H9 (cell line): ENCODE results near the gene HMG20B. TPM values are rescaled to one million over a fixed set of nuclear protein-coding genes. Genes with fewer than 3 reads are reported as not detected.
A peak's percentile ranks its signal among the peaks of the same experiment; 100 is the strongest.

Experiments
- DNase-seq: peaks from one replicate; pipeline ENCODE4 v3.0.0-alpha.2; 2017
- H2AFZ ChIP-seq: one replicate; pipeline ENCODE4 v1.6.1; 2013; ENCODE audit warnings: mild to moderate bottlenecking, low read length, control low read depth, moderate library complexity
- H2AK5ac ChIP-seq: 2 replicates; pipeline ENCODE4 v1.6.1; 2013; ENCODE audit warnings: low read length, control low read depth, mixed read lengths; ENCODE audit not compliant: insufficient read length
- H2BK120ac ChIP-seq: one replicate; pipeline ENCODE4 v1.6.1; 2013; ENCODE audit warnings: low read depth, mild to moderate bottlenecking, low read length, control low read depth, inconsistent platforms; ENCODE audit not compliant: poor library complexity, severe bottlenecking
- H2BK12ac ChIP-seq: 2 replicates; pipeline ENCODE4 v1.6.1; 2013; ENCODE audit warnings: low read length, control low read depth, mixed read lengths, low read depth; ENCODE audit not compliant: insufficient read length
- H2BK15ac ChIP-seq: 2 replicates; pipeline ENCODE4 v1.6.1; 2013; ENCODE audit warnings: low read depth, low read length, control low read depth
- H2BK20ac ChIP-seq: one replicate; pipeline ENCODE4 v1.6.1; 2013; ENCODE audit warnings: low read depth, mild to moderate bottlenecking, low read length, control low read depth, inconsistent platforms; ENCODE audit not compliant: poor library complexity, severe bottlenecking
- H2BK5ac ChIP-seq: 2 replicates; pipeline ENCODE4 v1.6.1; 2013; ENCODE audit warnings: low read length, control low read depth, mixed read lengths; ENCODE audit not compliant: insufficient read length
- H3K14ac ChIP-seq: 2 replicates; pipeline ENCODE4 v1.6.1; 2013; ENCODE audit warnings: low read length, control low read depth; ENCODE audit not compliant: insufficient read depth
- H3K18ac ChIP-seq: 2 replicates; pipeline ENCODE4 v1.6.1; 2013; ENCODE audit warnings: low read depth, mild to moderate bottlenecking, mixed read lengths, low read length, control low read depth; ENCODE audit not compliant: insufficient read length
- H3K23ac ChIP-seq: 2 replicates; pipeline ENCODE4 v1.6.1; 2013; ENCODE audit warnings: low read length, control low read depth, mixed read lengths, low read depth; ENCODE audit not compliant: insufficient read length
- H3K23me2 ChIP-seq: 2 replicates; pipeline ENCODE4 v1.6.1; 2013; ENCODE audit warnings: low read depth, mild to moderate bottlenecking, mixed read lengths, low read length, control low read depth; ENCODE audit not compliant: insufficient read length, poor library complexity, severe bottlenecking
- H3K27ac ChIP-seq: 2 replicates; pipeline ENCODE4 v1.5.1; 2013; ENCODE audit warnings: low read length, control low read depth, mixed read lengths, low read depth; ENCODE audit not compliant: insufficient read length
- H3K27me3 ChIP-seq: 2 replicates; pipeline ENCODE4 v1.6.1; 2013; ENCODE audit warnings: low read length, control low read depth, inconsistent platforms; ENCODE audit not compliant: insufficient read depth
- H3K4ac ChIP-seq: 2 replicates; pipeline ENCODE4 v1.6.1; 2013; ENCODE audit warnings: low read depth, mild to moderate bottlenecking, control low read depth, inconsistent platforms, low read length, moderate library complexity
- H3K4me1 ChIP-seq: 2 replicates; pipeline ENCODE4 v1.6.1; 2013; ENCODE audit warnings: low read length, control low read depth, inconsistent platforms; ENCODE audit not compliant: insufficient read depth
- H3K4me2 ChIP-seq: 2 replicates; pipeline ENCODE4 v1.6.1; 2013; ENCODE audit warnings: low read length, control low read depth, mixed read lengths; ENCODE audit not compliant: insufficient read length, insufficient read depth
- H3K56ac ChIP-seq: 2 replicates; pipeline ENCODE4 v1.6.1; 2013; ENCODE audit warnings: low read depth, mild to moderate bottlenecking, mixed read lengths, low read length, control low read depth; ENCODE audit not compliant: insufficient read length
- H3K79me1 ChIP-seq: 2 replicates; pipeline ENCODE4 v1.6.1; 2013; ENCODE audit warnings: low read depth, mild to moderate bottlenecking, moderate library complexity, low read length, control low read depth, inconsistent platforms; ENCODE audit not compliant: insufficient read depth, poor library complexity, severe bottlenecking
- H3K79me2 ChIP-seq: 2 replicates; pipeline ENCODE4 v1.6.1; 2013; ENCODE audit warnings: low read length, control low read depth, inconsistent platforms; ENCODE audit not compliant: insufficient read depth
- H3K9ac ChIP-seq: 2 replicates; pipeline ENCODE4 v1.6.1; 2013; ENCODE audit warnings: low read length, control low read depth, mixed read lengths; ENCODE audit not compliant: insufficient read length; ENCODE audit errors: extremely low read depth
- H3K9me3 ChIP-seq: one replicate; pipeline ENCODE4 v1.6.1; 2013; ENCODE audit warnings: low read depth, low read length, inconsistent platforms; ENCODE audit not compliant: control insufficient read depth
- H3T11ph ChIP-seq: one replicate; pipeline ENCODE4 v1.6.1; 2013; ENCODE audit warnings: mild to moderate bottlenecking, low read length, control low read depth, inconsistent platforms
- H4K20me1 ChIP-seq: one replicate; pipeline ENCODE4 v1.6.1; 2013; ENCODE audit not compliant: control insufficient read depth, insufficient read length, insufficient read depth
- H4K5ac ChIP-seq: 2 replicates; pipeline ENCODE4 v1.6.1; 2013; ENCODE audit warnings: low read depth, mild to moderate bottlenecking, mixed read lengths, low read length, control low read depth; ENCODE audit not compliant: insufficient read length
- H4K8ac ChIP-seq: replicated peaks from 2 replicates; pipeline ENCODE4 v1.6.1; 2013; ENCODE audit warnings: low read length, control low read depth, mixed read lengths, low read depth; ENCODE audit not compliant: insufficient read length
- H4K91ac ChIP-seq: 2 replicates; pipeline ENCODE4 v1.6.1; 2013; ENCODE audit warnings: low read depth, mild to moderate bottlenecking, moderate library complexity, mixed read lengths, low read length, control low read depth; ENCODE audit not compliant: insufficient read length
- H3K27ac Mint-ChIP-seq, 3 experiments: 2 replicates in 2 of 3; 3 replicates in 1 of 3; pipeline ENCODE4 v1.8.0; 2020 to 2021; ENCODE audit warnings: mixed read lengths in 3 of 3, mild to moderate bottlenecking in 1 of 3, moderate library complexity in 1 of 3
- H3K27me3 Mint-ChIP-seq: 2 replicates; pipeline ENCODE4 v1.8.0; 2021; ENCODE audit warnings: low read depth, mild to moderate bottlenecking, moderate library complexity, mixed read lengths
- H3K36me3 Mint-ChIP-seq, 3 experiments: 2 replicates in 2 of 3; 3 replicates in 1 of 3; pipeline ENCODE4 v1.8.0; 2020 to 2021; ENCODE audit warnings: low read depth in 3 of 3, mixed read lengths in 3 of 3; ENCODE audit not compliant: insufficient read depth in 1 of 3
- H3K4me1 Mint-ChIP-seq, 2 experiments: 2 replicates each; pipeline ENCODE4 v1.8.0; 2020; ENCODE audit warnings: mixed read lengths in 2 of 2
- H3K4me3 Mint-ChIP-seq, 2 experiments: 2 replicates in 1 of 2; 3 replicates in 1 of 2; pipeline ENCODE4 v1.8.0; 2020 to 2021; ENCODE audit warnings: mild to moderate bottlenecking in 2 of 2, mixed read lengths in 2 of 2, moderate library complexity in 1 of 2
- H3K9me3 Mint-ChIP-seq, 2 experiments: 2 replicates in 1 of 2; 3 replicates in 1 of 2; pipeline ENCODE4 v1.8.0; 2020; ENCODE audit warnings: mild to moderate bottlenecking in 2 of 2, mixed read lengths in 2 of 2, moderate library complexity in 1 of 2
- WGBS: extraction: QIAGEN DNeasy Blood & Tissue Kit; methylation state at CpG from one replicate; pipeline ENCODE4 v1.1.7; 2013; ENCODE audit warnings: missing lambda C conversion rate, low lambda C conversion rate, mixed read lengths; ENCODE audit not compliant: insufficient read length; ENCODE audit errors: extremely low coverage; 5-methylcytosine and 5-hydroxymethylcytosine counted together
- total RNA-seq: library from RNA; stranded (reverse); gene quantifications from 2 replicates; pipeline ENCODE4 v1.2.1, GENCODE V29; 2021
- TF ChIP-seq, protein P1 (sequence below): fragments of 200-600 bp; sonication (generic); conservative IDR thresholded peaks from 3 replicates; pipeline ENCODE4 v1.8.0; 2021; ENCODE audit warnings: antibody characterized with exemption, mild to moderate bottlenecking

Gene HMG20B
- total RNA-seq, 1 experiment from 2014 or later: 58.1 TPM

DNA sequence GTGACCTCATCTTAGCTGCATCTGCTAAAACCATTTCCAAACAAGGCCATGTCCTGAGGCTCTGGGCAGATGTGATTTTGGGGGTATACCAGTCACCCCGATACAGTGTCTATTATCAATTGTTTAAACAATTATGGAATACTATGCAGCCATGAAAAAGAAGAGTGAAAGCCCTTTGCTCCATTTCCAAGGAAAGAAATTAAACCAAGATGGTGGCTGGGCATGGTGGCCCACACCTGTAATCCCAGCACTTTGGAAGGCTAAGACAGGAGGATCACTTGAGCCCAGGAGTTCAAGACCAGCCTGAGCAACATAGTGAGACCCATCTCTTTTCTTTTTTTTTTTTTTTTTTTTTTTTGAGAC is 33.0 kb upstream of the HMG20B start:
- Histone ChIP-seq H3K27me3 (no peaks in the 10 kb centered on the region), H3K27ac (no peak overlapping the region), H3K23ac (no peak overlapping the region), H3K56ac (no peak overlapping the region), H4K20me1 (no peaks in the 10 kb centered on the region), H3K4me1 (no peaks in the 10 kb centered on the region), H3K4ac (no peak overlapping the region), H3K4me2 (no peak overlapping the region), H3K79me1 (no peaks in the 10 kb centered on the region), H3K9me3 (no peaks in the 10 kb centered on the region), H2BK5ac (no peak overlapping the region), H2BK20ac (no peak overlapping the region), H2BK15ac (no peak overlapping the region), H2AK5ac (no peak overlapping the region), H4K5ac (no peak overlapping the region), H2BK12ac (no peak overlapping the region), H4K91ac (no peak overlapping the region), H3K79me2 (no peaks in the 10 kb centered on the region), H2AFZ (no peak overlapping the region), H4K8ac (no peak overlapping the region), H3K23me2 (no peaks in the 10 kb centered on the region), H3K14ac (no peak overlapping the region), H3K18ac (no peak overlapping the region), H2BK120ac (no peak overlapping the region), H3T11ph (no peak overlapping the region), H3K9ac (no peak overlapping the region)
- H3K4me1 Mint-ChIP-seq: peaks cover 6 to 14% of the 10 kb centered on the region in 2 experiments; a peak in 3 of 4 replicates
- no peaks in the 10 kb centered on the region; the same call in 1 of the 2 replicates for H3K27me3 Mint-ChIP-seq
- peaks cover 6 to 31% (median 30%) of the 10 kb centered on the region in 3 experiments; a peak in 6 of 7 replicates for H3K36me3 Mint-ChIP-seq
- no peak for DNase-seq
- WGBS: no CpG with 5 or more reads among the region's 1 CpG
- peak overlapping the region in 1 of 2 experiments; percentile 38; a peak in 1 of 5 replicates for H3K4me3 Mint-ChIP-seq
- H3K27ac Mint-ChIP-seq: peak overlapping the region in 1 of 3 experiments; percentile 50; a peak in 3 of 7 replicates
- TF ChIP-seq, protein P1, sequence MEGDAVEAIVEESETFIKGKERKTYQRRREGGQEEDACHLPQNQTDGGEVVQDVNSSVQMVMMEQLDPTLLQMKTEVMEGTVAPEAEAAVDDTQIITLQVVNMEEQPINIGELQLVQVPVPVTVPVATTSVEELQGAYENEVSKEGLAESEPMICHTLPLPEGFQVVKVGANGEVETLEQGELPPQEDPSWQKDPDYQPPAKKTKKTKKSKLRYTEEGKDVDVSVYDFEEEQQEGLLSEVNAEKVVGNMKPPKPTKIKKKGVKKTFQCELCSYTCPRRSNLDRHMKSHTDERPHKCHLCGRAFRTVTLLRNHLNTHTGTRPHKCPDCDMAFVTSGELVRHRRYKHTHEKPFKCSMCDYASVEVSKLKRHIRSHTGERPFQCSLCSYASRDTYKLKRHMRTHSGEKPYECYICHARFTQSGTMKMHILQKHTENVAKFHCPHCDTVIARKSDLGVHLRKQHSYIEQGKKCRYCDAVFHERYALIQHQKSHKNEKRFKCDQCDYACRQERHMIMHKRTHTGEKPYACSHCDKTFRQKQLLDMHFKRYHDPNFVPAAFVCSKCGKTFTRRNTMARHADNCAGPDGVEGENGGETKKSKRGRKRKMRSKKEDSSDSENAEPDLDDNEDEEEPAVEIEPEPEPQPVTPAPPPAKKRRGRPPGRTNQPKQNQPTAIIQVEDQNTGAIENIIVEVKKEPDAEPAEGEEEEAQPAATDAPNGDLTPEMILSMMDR: no peak
- H3K9me3 Mint-ChIP-seq: no peaks in the 10 kb centered on the region
